NCI-H2227 (cell line): ENCODE data around the gene PBX2.
A peak's percentile ranks its signal among the peaks of the same experiment; 100 is the strongest.
"Not testable (repeated sequence)": the region's sequence is repeated elsewhere in the genome, so short reads cannot be mapped to it uniquely, and the experiment has no call there.

ENCODE experiments used
- DNase-seq: peaks from one replicate; lab custom pipeline; 2025; ENCODE audit not compliant: unreplicated experiment; lab: John Stamatoyannopoulos, UW

PBX2 gene, protein sequence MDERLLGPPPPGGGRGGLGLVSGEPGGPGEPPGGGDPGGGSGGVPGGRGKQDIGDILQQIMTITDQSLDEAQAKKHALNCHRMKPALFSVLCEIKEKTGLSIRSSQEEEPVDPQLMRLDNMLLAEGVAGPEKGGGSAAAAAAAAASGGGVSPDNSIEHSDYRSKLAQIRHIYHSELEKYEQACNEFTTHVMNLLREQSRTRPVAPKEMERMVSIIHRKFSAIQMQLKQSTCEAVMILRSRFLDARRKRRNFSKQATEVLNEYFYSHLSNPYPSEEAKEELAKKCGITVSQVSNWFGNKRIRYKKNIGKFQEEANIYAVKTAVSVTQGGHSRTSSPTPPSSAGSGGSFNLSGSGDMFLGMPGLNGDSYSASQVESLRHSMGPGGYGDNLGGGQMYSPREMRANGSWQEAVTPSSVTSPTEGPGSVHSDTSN

DNA sequence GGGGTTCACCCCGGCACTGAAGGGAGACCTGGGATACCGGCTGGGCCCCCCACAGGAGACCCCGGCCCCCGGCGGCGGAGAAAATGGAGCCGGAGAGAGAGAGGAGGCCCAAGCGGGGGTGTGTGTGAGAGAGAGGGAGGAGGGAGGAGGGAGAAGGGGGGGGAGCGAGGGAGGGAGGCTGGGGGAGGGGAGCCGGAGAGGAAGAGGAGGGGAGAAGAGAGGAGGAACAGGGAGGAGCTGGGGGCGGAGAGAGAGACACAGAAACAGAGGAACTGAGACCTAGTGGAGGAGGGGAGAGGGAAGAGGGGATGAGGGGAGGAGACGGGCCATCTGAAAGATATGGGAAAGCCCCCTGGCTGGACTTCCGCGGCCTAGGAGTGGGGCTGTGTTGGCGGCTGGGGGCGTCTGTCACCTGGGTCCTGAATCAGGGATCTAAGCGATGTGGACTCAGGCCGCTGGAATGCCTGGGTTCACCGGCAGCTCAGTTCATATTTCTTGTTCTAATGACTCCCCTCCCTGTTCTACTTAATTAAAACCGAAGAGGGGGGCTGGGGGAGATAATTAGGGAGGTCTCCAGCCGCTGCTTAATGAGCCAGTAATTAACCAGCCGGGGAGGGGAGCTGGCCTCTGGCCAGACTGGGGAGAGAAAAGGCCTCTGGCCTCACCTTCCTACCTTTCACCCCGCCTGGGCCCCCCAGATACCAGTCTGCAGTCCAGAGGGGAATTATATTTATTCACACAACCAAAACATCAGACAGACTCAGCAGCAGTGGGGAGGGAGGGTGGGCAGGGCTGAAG is at the start of gene PBX2:
PBX2 (minus strand) TSS at position 149 of the 798 bp plus-strand sequence. CDS start 287 bp downstream, outside the sequence.
- peak; percentile 78 for DNase-seq

DNA sequence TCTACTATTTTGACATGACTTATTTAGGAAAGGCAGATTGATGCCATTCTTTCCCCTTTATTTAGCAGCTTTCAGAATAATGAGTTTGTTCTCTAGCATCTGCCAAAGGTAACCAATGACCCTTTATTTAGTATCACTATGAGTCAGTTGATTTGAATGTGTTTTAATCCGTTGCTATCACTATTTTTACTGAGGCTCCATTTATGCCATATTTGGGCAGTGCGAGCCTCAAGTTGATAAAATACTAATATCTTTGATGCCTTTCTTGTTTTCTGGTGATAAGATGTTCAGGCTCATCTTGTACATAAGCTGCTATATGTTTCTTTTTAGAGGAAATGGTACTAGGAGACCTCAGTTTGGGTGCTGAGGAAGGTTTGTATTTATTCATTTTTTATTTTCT is 49.5 kb upstream of the PBX2 start:
- no peak for DNase-seq

DNA sequence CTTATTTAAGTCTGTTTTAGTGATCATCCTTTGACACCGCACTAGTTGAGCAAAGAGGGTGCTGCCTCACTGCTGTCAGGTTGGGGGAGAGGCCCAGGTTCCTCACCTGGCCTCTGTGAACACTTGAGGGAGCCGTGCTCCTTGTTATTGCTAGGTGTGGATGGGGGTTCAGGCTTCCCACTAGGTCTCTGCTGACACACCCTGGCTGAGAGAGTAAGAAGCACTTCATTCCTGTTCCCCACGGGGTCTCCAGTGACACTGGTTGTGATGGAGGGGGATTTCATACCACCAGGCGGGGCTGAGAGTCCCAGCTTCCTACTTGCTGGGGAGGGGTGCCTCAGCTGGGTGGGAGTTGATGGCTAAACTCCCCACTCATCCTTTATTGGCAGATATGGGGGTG is 44.9 kb upstream of the PBX2 start:
- DNase-seq, result no peak

DNA sequence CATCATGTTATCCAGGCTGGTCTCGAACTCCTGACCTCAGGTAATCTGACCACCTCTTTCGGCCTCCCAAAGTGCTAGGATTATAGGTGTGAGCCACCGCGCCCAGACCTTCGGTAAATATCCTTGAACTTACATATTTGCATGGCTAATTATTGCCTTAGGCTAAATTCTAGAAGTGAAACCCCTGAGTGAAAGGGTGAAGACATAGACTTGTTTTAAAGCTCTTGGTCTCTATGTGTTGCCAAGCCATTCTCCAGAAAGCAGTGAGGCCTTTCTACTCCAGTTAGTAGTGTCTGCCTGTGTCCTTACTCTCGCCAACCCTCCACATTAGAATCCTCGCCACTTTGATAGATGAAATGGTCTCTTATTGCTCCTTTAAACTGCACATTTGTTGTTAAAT is 36.4 kb upstream of the PBX2 start:
- DNase-seq, result no peak

DNA sequence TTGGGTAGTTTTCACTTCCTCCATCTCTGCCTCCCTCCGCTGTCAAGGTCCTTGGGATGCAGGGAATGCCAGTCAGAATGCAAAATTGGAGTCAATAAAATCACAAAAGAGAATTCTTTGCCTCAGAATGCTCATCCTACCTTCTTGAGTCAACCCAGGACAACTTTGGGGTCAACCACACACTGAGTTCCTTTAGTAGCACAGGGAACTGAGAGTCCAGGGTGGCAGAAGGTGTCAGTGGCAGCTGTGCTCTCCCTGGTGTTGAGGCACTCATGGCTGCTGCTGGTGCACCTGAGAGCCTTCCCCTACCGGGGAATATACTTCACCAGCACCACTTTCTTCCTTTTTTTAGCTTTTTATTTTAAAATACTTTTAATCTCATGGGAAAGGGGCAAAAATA is 34.7 kb upstream of the PBX2 start:
- DNase-seq, result no peak

DNA sequence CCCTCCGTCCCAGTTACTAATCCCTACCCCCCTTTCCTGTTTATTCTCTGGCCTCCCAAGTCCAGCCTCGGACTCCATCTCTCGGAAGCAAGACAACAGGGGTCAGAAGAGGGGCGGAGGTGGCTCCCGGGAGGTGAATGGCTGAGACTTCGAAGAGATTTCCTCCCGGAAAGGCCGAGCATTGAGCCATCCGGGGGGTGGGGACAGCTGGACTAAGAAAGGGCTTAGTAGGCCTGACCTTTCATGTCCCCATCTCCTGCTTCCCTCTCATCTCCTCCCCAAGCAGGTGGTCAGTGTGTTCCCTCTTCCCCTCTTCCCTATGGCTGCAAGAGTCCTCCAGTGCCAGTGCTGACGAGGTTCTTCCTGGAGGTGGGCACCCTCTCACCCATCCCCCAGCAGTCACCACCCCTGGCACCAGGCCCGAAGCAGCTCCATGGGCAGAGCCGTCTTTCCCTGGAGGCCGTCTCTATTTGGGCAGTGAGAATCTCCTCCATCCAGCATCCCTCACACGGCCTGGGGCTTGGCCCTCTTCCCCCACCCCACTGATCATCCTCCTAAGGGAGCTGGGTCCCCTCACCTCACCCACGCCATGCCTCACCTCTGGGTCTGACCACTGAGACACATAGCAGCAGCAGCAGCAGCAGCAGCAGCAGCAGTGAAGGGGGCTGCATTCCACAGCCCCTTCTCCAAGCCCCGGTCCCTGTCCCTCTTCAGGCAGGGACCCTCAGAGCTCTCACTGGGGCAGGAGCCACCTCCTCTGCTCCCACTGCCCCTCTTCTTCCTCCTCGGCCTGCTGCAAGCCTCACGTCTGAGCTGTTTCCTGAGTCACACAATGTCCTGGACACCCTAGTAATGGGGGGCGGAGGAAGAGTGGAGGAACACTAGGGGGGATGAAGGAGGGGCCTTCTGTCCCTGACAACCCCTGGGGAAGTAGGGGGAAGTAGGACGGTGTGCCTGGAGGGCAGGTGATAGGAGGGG is 33.5 kb upstream of the PBX2 start, which contains the start of gene NOTCH4:
NOTCH4 (minus strand) TSS at position 810 of the 978 bp plus-strand sequence; CDS start at position 671, 139 bp downstream.
- no peak for DNase-seq

DNA sequence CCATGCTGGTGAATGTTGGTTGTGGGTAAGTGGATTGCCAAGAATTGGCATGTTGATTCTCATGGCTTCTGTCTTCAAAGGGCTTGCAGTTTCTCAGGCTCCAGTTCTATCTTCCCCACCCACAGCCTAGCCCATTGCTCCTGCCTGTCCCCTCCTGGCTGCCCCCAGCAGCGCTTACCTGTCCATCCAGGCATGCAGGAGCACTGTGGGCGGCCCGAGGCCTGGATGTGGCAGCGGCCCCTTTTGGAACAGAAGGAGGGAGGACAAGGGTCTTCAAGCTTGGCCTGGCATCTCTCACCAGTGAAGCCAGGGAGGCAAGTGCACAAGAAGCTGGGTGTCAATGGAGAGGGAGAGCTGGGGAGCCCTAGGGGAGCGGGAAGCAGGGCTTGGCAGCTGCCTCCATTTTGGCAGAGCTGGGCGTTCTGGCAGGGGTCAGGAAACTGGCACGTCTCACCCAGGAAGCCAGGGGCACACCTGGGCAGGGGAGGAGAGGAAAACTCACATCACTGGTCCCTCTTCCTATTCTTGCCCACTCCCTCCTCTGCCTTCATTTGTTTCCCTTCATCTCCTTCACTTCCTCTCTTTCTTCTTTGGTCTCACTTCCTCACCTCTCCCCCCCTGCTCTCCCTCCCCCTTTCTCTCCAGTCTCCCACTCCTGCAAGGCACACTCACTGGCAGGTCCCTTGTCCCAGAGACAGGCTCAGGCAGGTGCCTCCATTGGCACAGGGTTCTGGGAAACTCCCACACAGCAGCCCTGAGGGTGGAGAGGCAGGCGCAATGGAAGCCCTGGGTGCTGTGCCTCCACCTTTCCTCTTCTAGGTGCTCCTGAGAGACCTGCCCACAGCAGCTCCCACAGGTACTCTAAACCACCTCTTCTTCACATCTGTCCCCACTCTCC is 32.6 kb upstream of the PBX2 start:
- no peak for DNase-seq

DNA sequence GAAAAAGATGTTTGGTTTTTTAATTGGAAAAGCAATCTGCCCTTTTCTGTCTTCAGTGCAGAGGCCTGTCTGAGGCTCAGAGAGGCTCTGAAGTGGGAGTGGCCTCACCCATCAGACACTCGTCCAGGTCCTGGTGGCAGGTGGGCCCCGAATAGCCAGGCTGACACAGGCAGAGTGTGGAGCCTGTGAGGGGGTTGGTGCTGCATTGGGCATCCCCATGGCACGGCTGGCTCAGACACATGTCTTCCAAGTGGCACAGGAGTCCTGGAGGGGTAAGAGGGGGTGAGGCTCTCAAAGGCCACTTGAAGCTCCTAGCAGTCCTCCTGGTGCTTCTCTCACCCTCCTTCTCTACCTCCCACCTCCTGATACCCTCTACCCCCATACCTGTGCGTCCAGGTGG is 30.0 kb upstream of the PBX2 start:
- DNase-seq, result no peak

DNA sequence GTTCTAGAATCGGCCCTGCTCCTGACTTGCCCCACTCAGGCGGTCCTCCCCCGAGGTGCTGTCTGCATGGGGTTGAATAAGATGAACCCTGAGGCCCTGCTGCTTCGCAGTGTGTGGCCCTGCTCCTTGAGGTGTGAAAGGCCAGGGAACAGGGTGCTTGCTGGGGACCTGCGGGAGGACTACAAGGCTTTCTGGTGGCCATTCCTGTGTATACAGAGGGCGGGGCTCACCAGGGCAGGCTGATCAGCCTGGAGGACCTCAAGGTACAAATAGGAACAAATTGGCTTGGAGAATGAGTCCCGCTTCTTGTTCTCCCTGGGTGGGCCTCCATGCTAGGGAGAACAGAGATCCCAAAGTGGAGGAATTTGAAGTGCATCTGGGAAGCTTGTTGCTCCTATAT is 28.2 kb upstream of the PBX2 start:
- DNase-seq, result no peak

DNA sequence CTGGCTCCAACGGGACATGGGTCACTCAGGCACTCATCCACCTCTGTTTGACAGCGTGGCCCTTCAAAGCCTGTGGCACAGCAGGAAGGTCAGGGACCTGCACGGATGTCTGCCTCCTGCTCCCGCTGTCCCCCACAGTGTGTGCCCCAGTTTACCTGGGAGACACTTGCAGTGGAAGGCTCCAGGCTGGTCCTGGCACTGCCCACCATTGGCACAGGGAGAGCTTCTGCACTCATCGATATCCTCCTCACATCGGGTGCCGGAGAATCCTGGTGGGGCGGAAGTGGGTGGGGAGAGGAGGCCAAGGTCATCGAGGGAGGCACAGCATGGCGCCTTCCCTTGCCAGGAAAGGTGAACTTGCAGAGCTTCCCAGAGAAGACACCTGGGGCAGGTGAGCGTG is 27.0 kb upstream of the PBX2 start:
- DNase-seq, result no peak

DNA sequence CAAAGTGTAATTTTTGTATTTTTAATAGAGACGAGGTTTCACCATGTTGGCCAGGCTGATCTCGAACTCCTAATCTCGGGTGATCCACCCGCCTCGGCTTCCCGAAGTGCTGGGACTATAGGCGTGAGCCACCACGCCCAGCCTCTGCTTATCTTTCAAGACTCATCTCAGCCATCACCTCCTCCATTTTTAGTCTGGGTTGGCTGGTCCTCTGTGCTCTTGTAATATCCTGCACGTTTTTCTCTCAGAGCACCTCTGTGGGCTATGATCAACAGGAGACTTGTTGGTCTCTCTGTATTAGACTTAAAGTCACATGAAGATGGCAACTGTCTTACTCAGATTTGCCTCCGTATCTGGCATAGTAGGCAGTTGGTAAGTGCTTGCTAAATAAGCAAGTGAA is 26.3 kb upstream of the PBX2 start:
- no peak for DNase-seq

DNA sequence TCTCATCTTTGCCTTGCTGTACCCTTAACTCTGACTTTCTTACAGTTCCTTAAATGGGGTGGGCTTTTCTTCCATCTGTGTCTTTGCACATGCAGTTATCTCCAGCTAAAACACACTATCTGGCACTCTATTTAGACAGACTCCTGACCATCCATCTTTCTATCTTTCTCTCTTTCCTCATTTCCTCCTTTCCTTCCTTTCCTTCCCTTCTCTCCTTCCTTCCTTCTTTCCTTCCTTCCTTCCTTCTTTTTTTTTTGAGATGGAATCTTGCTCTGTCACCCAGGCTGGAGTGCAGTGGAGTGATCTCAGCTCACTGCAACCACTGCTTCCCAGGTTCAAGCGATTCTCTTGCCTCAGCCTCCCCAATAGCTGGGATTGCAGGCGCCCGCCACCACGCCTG is 25.6 kb upstream of the PBX2 start:
- DNase-seq, result no peak

DNA sequence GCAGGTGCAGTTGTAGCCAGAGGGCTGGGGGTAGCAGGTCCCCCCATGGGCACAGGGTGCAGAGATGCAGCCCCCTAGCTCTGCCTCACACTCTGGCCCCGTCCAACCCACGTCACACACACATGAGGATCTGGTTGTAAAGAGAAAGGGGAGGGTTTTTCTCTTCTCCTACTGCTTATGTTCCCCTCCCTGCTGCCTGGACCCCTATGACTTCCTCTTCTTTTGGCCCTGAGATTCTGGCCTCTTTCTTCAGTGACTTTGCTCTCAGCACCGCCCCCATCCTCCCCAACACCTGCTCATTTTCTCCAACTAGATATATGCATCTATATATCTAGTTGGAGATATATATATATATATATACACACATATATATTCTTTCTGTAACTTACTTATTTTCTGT is 24.1 kb upstream of the PBX2 start:
- DNase-seq, result no peak

DNA sequence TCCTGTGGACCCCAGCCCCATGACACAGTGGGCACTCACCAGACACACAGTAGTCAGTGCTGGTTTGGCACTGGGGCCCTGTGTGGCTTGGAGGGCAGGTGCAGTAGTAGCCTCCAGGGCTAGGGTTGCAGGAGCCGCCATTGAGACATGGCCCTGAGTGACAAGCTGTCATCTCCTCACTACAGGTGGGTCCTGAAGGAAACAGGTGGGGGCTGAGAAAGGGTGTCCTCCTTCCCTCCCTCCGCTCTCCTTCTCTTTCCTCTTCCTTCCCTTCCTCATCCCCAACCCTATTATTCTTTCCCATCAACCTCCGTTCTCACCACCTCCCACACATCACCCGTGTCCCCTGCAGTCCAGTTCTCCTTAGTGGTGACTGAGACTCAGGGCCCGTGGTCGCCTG is 23.6 kb upstream of the PBX2 start:
- no peak for DNase-seq

DNA sequence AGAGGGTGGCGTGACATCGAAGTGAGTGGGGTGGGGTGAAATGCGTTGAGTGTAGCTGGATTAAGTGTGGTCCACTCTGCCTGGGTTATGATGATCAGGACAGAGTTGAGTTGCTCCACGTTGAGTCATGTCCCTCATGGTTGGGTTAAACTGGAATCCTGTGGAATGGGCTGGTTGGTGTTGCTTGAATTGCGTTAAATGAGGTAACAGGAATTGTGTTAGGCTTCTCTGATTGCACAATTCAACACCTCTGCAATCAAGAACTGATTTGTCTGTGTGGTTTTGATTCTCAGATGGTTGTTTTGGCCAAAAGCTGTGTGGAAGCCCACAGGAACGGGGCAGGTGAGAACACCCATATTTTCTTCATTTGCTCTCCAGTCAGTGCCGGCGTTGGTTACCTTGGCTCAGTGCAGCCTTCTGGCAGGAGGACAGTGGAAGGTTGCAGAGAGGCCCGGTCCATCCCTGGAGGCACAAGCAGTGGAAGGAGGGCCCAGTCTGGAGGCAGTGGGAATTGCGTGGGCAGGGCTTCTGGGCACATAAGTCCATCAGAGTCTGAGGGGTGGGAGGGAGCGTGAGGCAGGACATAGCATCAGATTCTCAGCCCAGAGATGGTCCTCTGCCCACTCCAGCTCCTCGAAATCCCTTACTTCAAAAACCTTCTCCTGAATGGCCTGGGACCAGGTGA is 22.2 kb upstream of the PBX2 start:
- DNase-seq, result no peak

DNA sequence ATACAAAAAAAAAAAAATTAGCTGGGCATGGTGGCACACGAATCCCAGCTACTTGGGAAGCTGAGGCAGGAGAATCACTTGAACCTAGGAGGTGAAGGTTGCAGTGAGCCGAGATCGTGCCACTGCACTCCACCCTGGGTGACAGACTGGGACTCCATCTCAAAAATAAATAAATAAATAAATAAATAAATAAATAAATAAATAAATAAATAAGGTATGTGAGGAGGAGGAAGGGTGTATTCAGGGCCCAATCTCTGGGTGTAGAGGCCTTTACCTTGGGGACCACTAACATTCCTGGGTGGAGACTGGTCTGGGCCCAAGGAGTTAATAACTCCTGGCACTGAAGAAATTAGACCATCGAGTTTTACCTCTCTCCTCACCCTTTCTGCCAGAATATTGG is 21.4 kb upstream of the PBX2 start:
- not testable (repeated sequence) for DNase-seq

DNA sequence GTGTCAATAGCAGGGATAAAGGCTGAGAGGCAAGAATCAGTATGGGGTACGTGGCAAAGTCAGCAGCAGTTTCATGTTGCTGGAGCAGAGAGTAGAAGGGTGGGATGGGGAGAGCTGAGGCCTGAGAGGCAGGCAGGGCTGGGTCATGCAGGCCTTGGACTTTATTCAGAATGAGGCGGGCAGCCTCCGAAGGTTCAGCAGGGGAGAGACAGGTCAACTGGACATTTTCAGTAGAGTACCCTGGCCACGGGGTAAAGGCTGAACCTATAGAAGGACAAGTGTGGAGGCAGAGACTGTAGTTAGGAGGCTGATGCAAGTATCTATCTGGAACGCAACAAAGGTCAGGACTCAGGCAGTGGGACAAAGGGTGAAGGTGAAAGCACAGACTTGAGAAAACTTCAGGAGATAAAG is 20.2 kb upstream of the PBX2 start:
- no peak for DNase-seq

DNA sequence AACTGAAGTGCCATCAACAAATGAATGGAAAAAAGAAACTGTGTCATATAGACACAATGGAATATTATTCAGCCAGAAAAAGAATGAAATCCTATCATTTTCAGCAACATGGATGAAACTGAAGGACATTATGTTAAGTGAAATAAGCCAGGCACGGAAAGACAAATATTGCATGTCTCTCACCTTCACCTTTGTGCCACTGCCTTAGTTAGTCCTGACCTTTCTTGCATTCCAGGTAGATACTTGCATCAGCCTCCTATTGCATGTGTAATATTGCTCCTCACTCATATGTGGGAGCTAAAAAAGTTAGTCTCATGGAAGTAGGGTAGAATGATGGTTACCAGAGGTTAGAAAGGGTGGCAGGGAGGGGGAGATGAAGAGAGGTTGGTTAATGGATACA is 19.0 kb upstream of the PBX2 start:
- DNase-seq, result no peak

DNA sequence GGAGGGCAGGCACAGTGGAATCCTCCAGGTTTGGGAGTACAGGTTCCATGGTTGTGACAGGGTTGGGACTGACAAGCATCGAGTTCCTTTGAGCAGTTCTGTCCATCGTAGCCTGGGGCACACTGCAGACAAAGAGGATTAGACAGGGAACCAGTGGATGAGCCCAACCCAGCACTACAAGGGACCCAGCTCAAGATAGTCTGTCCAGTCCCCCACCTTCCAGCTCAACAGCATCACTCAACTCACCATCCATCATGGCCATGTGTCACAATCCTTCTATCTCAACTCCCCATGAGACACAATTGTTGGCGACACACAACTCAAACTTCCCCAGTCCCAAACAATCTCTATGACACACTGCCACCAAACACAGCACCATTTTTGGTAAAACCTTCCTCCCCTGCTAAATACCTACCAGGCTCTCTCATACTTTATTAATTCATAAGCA is 14.3 kb upstream of the PBX2 start:
- DNase-seq, result no peak
